Kidney (tissue), 14 donors: ENCODE data around the gene F7. TPM values are rescaled to one million over a fixed set of nuclear protein-coding genes. Genes with fewer than 3 reads are reported as not detected.

Experiments
- DNase-seq, 5 donors: peaks; one replicate each; pipeline ENCODE4 v3.0.0-alpha.2; 2013 to 2020
- FAIRE-seq: peaks from 2 replicates; lab custom pipeline; 2012; peaks lifted over from hg19 to GRCh38; lab: Jason Lieb, UNC
- H3K27ac ChIP-seq, 2 donors: one replicate each; pipeline ENCODE4 v1.7.0; 2013; ENCODE audit warnings: low read depth in 2 of 2, low read length in 2 of 2, inconsistent platforms in 1 of 2
- H3K27me3 ChIP-seq: one replicate; pipeline ENCODE4 v1.7.1; 2013; ENCODE audit warnings: low read length, inconsistent platforms; ENCODE audit not compliant: control insufficient read depth, insufficient read depth
- H3K36me3 ChIP-seq, 3 donors: one replicate each; pipeline versions ENCODE4 v1.7.0 to v1.7.1; 2013; ENCODE audit warnings: low read length in 3 of 3, control low read depth in 1 of 3, inconsistent platforms in 1 of 3; ENCODE audit not compliant: insufficient read depth in 3 of 3, control insufficient read depth in 2 of 3
- H3K4me1 ChIP-seq, 3 donors: one replicate each; pipeline versions ENCODE4 v1.7.0 to v1.7.1; 2013; ENCODE audit warnings: low read length in 3 of 3, inconsistent platforms in 1 of 3, low read depth in 1 of 3; ENCODE audit not compliant: control insufficient read depth in 2 of 3, insufficient read depth in 2 of 3
- H3K4me3 ChIP-seq, 3 donors: one replicate each; pipeline versions ENCODE4 v1.7.0 to v1.8.1; 2013; ENCODE audit warnings: low read length in 3 of 3, control low read depth in 1 of 3, inconsistent platforms in 1 of 3
- H3K9ac ChIP-seq, 3 donors: one replicate each; pipeline versions ENCODE4 v1.7.0 to v1.7.1; 2013; ENCODE audit warnings: low read length in 3 of 3, control low read depth in 1 of 3, inconsistent platforms in 1 of 3
- H3K9me3 ChIP-seq, 3 donors: one replicate each; pipeline versions ENCODE4 v1.7.0 to v1.7.1; 2013; ENCODE audit warnings: low read length in 3 of 3, control low read depth in 1 of 3, inconsistent platforms in 1 of 3; ENCODE audit not compliant: control insufficient read depth in 2 of 3, insufficient read depth in 1 of 3
- intact Hi-C: fragments of 100-400 bp; cut with DNase I; formaldehyde crosslinking; loops from one replicate; pipeline ENCODE4 v1.11.1; 2022
- polyA plus RNA-seq: library from polyadenylated mRNA; stranded (reverse); fragments of 350-450 nt; fragmentation: Illumina TruSeq; extraction: RNeasy Lipid Tissue Mini Kit (QIAGEN cat#74804); gene quantifications from one replicate; pipeline ENCODE4 v1.2.3, GENCODE V29; 2014; ENCODE audit warnings: low read depth, low replicate concordance; ENCODE audit not compliant: insufficient read depth
- total RNA-seq: library from RNA; stranded (reverse); fragmentation: NEBNext Ultra II Directional; extraction: Animal tissue kit (Norgen Biotek cat#: 25700); gene quantifications from one replicate; pipeline ENCODE4 v1.2.1, GENCODE V29; 2021
- TF ChIP-seq, protein P1 (sequence below): IDR thresholded peaks from 3 replicates; pipeline ENCODE4 v1.5.1; 2012; ENCODE audit warnings: mild to moderate bottlenecking, moderate library complexity, borderline replicate concordance; ENCODE audit not compliant: insufficient read depth; ENCODE audit errors: extremely low read depth
- donor health status: control.
- donor health status: control.
- donor health status: control.
- donor health status: control.
- donor health status: control.
- donor health status: DM: yes; HTN: yes; CAD: no.
- donor health status: Normal renal cell carcinoma (clear cell type).

The F7 gene
- total and polyA plus RNA-seq, 2 donors from 2014 or later: 0.16 to 0.52 TPM

DNA sequence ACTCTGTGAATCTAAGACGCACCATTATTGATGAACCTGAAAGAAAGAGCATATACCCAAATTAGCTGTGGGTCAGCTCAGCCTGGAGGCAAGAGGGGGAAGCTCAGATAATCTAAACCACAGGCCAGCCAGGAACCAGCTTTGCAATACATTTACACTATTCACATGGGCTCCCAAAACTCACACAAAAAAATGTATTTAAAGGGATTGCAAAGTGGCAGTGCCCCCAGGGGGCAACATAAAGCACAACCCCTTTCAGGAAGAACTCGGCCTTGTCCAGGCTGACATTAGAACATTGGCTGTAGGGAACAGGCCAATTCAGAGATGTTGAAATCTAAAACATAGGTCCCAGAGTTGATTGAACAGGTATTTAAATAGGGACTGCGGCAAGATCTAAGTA, 49.6 kb downstream of the F7 start:
- peak in 1 of 5 donors; percentile 8 for DNase-seq
- Histone ChIP-seq H3K9me3 (no peaks in the 10 kb centered on the region), H3K4me1 (peaks cover 0 to 24% (median 0%) of the 10 kb centered on the region in 3 donors), H3K4me3 (no peak overlapping the region), H3K27ac (no peak overlapping the region), H3K36me3 (no peaks in the 10 kb centered on the region), H3K9ac (no peak overlapping the region), H3K27me3 (no peaks in the 10 kb centered on the region)
- TF ChIP-seq, protein P1, sequence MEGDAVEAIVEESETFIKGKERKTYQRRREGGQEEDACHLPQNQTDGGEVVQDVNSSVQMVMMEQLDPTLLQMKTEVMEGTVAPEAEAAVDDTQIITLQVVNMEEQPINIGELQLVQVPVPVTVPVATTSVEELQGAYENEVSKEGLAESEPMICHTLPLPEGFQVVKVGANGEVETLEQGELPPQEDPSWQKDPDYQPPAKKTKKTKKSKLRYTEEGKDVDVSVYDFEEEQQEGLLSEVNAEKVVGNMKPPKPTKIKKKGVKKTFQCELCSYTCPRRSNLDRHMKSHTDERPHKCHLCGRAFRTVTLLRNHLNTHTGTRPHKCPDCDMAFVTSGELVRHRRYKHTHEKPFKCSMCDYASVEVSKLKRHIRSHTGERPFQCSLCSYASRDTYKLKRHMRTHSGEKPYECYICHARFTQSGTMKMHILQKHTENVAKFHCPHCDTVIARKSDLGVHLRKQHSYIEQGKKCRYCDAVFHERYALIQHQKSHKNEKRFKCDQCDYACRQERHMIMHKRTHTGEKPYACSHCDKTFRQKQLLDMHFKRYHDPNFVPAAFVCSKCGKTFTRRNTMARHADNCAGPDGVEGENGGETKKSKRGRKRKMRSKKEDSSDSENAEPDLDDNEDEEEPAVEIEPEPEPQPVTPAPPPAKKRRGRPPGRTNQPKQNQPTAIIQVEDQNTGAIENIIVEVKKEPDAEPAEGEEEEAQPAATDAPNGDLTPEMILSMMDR: no peak
- intact Hi-C loops: no loop called here
- FAIRE-seq: no peak

DNA sequence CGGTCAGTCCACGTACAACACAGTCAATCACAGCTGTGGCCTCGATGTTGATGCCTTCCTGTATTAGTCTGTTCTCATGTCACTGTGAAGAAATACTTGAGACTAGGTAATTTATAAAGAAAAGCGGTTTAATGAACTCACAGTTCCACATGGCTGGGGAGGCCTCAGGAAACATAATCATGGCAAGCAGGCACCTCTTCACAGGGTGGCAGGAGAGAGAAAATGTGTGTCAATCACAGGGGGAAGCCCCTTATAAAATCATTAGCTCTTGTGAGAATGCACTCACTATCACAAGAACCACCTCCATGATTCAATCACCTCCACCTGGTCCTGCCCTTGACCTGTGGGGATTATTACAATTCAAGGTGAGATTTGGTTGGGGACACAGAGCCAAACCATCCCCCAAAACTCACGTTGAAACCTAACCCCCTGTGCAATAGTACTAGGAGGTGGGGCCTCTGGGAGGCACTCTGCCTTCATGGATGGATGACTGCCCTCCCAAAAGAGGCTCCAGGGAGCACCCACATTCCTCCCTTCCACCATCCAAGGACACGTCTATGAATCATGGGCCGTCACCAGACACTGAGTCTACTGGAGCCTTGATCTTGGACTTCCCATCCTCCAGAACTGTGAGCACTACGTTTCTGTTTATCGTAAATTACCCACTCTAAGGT, 50.5 kb downstream of the F7 start:
- TF ChIP-seq, protein P1: no peak
- Histone ChIP-seq H3K9me3 (no peaks in the 10 kb centered on the region), H3K27me3 (no peaks in the 10 kb centered on the region), H3K4me3 (no peak overlapping the region), H3K27ac (no peak overlapping the region), H3K36me3 (no peaks in the 10 kb centered on the region), H3K4me1 (peaks cover 0 to 24% (median 0%) of the 10 kb centered on the region in 3 donors), H3K9ac (no peak overlapping the region)
- FAIRE-seq (no peak), DNase-seq (no peak)
- intact Hi-C loops: no loop called here

DNA sequence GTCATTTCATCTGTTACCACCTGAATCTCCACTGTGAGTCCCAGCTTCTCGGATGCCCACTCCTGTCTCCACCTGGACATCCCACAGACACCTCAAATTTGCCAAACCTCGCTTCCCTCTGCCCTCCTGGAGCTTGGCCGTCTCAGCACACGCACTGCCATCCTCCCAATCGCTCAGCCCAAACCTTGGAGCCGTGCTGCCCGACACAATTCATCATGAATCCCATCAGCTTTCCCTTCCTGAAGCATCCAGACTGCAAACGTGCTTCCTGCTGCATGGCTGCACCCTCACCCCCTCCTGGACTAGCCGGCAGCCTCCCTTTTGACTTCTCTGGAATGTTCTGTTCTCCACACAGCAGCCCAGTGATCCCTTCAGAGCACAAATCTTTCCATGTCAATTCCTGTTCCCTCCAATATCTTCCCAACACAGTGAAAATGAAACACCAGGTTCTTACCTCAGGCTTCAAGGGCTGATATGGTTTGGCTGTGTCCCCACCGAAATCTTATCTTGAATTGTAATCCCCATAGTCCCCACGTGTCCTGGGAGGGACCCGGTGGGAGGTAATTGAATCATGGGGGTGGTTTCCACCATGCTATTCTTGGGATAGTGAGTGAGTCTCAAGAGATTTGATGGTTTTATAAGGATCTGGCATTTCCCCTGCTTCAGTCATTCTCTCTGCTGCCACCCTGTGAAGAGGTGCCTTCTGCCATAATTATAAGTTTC, 51.8 kb downstream of the F7 start:
- no peak for DNase-seq
- Histone ChIP-seq H3K27ac (no peak overlapping the region), H3K9me3 (no peaks in the 10 kb centered on the region), H3K9ac (no peak overlapping the region), H3K4me3 (no peak overlapping the region), H3K27me3 (no peaks in the 10 kb centered on the region), H3K4me1 (peaks cover 0 to 17% (median 0%) of the 10 kb centered on the region in 3 donors), H3K36me3 (no peaks in the 10 kb centered on the region)
- TF ChIP-seq, protein P1: no peak
- intact Hi-C loops: no loop called here
- FAIRE-seq: no peak
